BLaER1 treated with 17β-estradiol and CSF1 and Interleukin-3, amounts not matched to agents 10 nM and 100 nM (cell line): ENCODE data around the gene CPTP.

Experiments
- H3K27ac ChIP-seq, 11 experiments: shearing (Covaris generic); formaldehyde crosslinking; 2 replicates each; pipeline ENCODE4 v1.8.1; 2022
- H3K27me3 ChIP-seq, 11 experiments: shearing (Covaris generic); formaldehyde crosslinking; 2 replicates each; pipeline ENCODE4 v1.8.1; 2022
- H3K36me3 ChIP-seq, 11 experiments: shearing (Covaris generic); formaldehyde crosslinking; 2 replicates each; pipeline ENCODE4 v1.8.1; 2022
- H3K4me1 ChIP-seq, 10 experiments: shearing (Covaris generic); formaldehyde crosslinking; 2 replicates each; pipeline ENCODE4 v1.8.1; 2022
- H3K4me2 ChIP-seq, 11 experiments: shearing (Covaris generic); formaldehyde crosslinking; 2 replicates each; pipeline ENCODE4 v1.8.1; 2022
- H3K4me3 ChIP-seq, 10 experiments: shearing (Covaris generic); formaldehyde crosslinking; 2 replicates each; pipeline ENCODE4 v1.8.1; 2022
- H3K9ac ChIP-seq, 11 experiments: shearing (Covaris generic); formaldehyde crosslinking; 2 replicates each; pipeline ENCODE4 v1.8.1; 2022
- H3K9me3 ChIP-seq, 11 experiments: shearing (Covaris generic); formaldehyde crosslinking; replicated peaks in 1 of 11; 2 replicates each; pipeline ENCODE4 v1.8.1; 2022
- H4K20me1 ChIP-seq, 11 experiments: shearing (Covaris generic); formaldehyde crosslinking; 2 replicates each; pipeline ENCODE4 v1.8.1; 2022
- Cebpa-rat ChIP-seq, 11 experiments: shearing (Covaris generic); IDR thresholded peaks; 2 replicates each; pipeline ENCODE4 v1.8.1; 2022

Gene CPTP

DNA sequence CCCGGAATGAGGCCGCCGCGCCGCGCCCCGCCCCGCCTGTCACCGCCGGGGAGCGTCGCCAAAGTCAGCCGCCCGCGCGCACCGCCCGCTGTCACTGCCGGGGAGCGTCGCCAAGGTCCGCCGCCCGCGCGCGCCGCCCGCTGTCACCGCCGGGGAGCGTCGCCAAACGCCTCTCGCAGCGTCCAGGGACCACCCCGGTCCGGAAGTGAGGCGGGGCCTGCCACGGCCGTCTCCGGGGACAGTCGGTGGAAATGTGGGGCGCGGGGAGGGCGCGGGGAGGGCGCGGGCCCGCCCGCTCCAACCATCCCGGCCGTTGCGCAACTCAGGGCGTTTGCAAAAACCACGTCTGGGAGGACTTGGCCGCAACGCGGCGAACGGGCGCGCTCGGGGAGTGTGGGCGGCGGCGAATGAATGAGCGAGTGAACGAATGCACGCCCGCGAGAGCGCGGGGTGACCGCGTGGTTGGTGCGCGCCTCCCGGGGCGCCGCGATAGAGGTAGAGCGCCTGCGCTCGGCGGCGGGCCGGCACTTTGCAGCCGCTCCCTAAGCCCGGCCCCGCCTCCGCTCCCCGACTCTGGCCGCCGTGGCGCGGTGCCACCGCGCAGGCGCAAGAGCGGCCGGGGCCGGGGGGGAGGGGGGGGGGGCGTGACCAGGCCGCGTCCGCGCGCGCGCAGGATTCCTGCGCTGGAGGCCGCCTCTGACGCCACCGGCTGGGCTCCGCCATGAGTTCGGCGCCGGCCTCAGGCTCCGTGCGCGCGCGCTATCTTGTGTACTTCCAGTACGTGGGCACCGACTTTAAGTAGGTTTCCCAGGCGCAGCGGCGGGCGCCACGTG, 16.5 kb upstream of the CPTP start, which contains the start of the genes ACAP3 and PUSL1:
ACAP3 (minus strand) TSS at position 8 of the 833 bp plus-strand sequence. CDS start 115 bp downstream, outside the sequence.
PUSL1 (plus strand) TSS at position 675 of the 833 bp plus-strand sequence; CDS start at position 722, 47 bp downstream.
- peaks cover 50 to 57% (median 55%) of the 10 kb centered on the region in 10 experiments for H3K4me1 ChIP-seq
- H3K27ac ChIP-seq = peak within 1 kb of the TSS; percentile 82 to 91 (median 88)
- H3K4me3 ChIP-seq = peak within 1 kb of the TSS; percentile 85 to 99 (median 90)
- H3K27me3 ChIP-seq = no peaks in the 10 kb centered on the region
- H3K9ac ChIP-seq = peak within 1 kb of the TSS; percentile 84 to 97 (median 91)
- peak; percentile 54 to 100 (median 95); a peak in 20 of 22 replicates for TF ChIP-seq Cebpa-rat (IDR thresholded peaks at IDR 0.05)
- no peaks in the 10 kb centered on the region for H3K9me3 ChIP-seq
- peaks cover 24 to 39% (median 34%) of the 10 kb centered on the region in 11 experiments; a peak in 21 of 22 replicates for H3K36me3 ChIP-seq
- peak within 1 kb of the TSS; percentile 97 to 100 (median 99) for H3K4me2 ChIP-seq
- H4K20me1 ChIP-seq = peaks cover 5 to 88% (median 79%) of the 10 kb centered on the region in 11 experiments; a peak in 20 of 22 replicates

DNA sequence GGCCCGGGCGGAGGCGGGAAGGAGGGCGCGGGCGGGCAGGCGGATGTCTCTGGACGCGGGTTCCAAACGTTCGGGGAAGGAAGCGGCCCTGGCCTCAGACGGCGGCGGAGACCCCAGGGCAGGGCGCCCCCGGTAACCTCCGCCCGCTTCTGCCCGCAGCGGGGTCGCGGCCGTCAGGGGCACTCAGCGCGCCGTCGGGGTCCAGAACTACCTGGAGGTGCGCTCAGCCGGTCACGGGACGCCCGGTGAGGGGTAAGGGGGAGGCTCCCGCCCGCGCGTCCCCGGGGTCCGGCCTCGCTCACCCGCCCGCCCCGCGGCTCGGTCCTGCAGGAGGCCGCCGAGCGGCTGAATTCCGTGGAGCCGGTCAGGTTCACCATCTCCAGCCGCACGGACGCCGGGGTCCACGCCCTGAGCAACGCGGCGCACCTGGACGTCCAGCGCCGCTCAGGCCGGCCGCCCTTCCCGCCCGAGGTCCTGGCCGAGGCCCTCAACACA, 15.8 kb upstream of the CPTP start:
- Histone ChIP-seq H4K20me1 (peaks cover 11 to 88% (median 79%) of the 10 kb centered on the region in 11 experiments; a peak in 21 of 22 replicates), H3K9ac (peak overlapping the region; percentile 84 to 97 (median 91)), H3K4me3 (peak overlapping the region; percentile 85 to 99 (median 90)), H3K9me3 (no peaks in the 10 kb centered on the region), H3K4me2 (peak overlapping the region; percentile 97 to 100 (median 98)), H3K27ac (peak overlapping the region; percentile 67 to 91 (median 88); a peak in 21 of 22 replicates), H3K36me3 (peaks cover 30 to 45% (median 41%) of the 10 kb centered on the region in 11 experiments), H3K4me1 (peaks cover 45 to 51% (median 49%) of the 10 kb centered on the region in 10 experiments), H3K27me3 (no peaks in the 10 kb centered on the region)
- TF ChIP-seq Cebpa-rat (IDR thresholded peaks at IDR 0.05) = no peak

DNA sequence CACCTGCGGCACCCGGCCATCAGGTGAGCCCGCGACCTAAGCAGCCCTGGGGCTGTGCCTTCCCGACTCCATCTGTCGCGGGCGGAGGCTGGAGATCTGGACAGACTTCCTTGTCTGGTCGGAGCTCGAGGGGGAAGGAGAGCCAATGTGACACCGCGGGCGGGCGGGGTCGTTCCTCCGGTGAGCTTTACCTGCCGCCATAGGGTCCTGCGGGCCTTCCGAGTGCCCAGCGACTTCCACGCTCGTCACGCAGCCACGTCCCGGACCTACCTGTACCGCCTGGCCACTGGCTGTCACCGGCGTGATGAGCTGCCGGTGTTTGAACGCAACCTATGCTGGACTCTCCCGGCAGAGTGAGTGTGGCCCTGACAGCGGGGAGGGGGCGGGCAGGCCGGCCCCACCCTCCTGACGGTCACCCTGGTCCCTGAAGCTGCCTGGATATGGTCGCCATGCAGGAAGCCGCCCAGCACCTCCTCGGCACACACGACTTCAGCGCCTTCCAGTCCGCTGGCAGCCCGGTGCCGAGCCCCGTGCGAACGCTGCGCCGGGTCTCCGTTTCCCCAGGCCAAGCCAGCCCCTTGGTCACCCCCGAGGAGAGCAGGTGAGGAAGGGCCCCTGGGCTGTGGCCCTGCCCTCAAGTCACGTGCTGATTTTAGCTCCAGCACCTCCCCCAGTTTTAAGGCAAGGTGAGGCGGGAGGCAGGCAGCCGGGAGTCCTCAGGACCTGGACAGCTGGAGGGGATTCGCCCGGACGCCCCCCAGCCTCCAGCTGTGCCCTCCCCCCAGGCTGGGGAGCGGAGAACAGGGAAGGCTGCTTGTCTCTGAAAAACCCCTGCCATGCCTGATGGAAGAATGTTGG, 15.1 kb upstream of the CPTP start:
- no peak for TF ChIP-seq Cebpa-rat (IDR thresholded peaks at IDR 0.05)
- Histone ChIP-seq H3K9ac (peak overlapping the region; percentile 84 to 97 (median 91)), H3K27ac (peak overlapping the region; percentile 67 to 91 (median 88); a peak in 20 of 22 replicates), H3K36me3 (peaks cover 37 to 52% (median 48%) of the 10 kb centered on the region in 11 experiments), H3K4me3 (peak overlapping the region; percentile 85 to 99 (median 90)), H4K20me1 (peaks cover 16 to 88% (median 79%) of the 10 kb centered on the region in 11 experiments; a peak in 21 of 22 replicates), H3K27me3 (no peaks in the 10 kb centered on the region), H3K9me3 (no peaks in the 10 kb centered on the region), H3K4me1 (peaks cover 38 to 44% (median 42%) of the 10 kb centered on the region in 10 experiments), H3K4me2 (peak overlapping the region; percentile 97 to 100 (median 98))

DNA sequence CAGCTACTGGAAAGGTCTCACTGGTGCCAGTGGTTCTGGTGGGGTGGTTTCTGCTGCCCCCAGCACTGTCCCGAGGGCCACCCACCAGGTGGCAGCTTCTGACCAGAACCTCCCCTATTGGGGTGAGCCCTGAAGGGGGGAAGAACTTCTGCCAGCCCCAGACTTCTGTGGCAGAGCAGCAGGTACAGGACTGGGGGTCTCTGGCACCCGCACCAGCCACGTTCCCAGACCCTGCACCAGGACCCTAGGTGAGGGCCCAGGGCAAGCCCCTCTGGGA, 14.6 kb upstream of the CPTP start:
- no peaks in the 10 kb centered on the region for H3K9me3 ChIP-seq
- peak overlapping the region in 8 of 10 experiments; percentile 85 to 99 (median 93); a peak in 15 of 20 replicates for H3K4me3 ChIP-seq
- peaks cover 16 to 88% (median 79%) of the 10 kb centered on the region in 11 experiments; a peak in 21 of 22 replicates for H4K20me1 ChIP-seq
- H3K27me3 ChIP-seq = no peaks in the 10 kb centered on the region
- H3K27ac ChIP-seq = no peak overlapping the region
- TF ChIP-seq Cebpa-rat (IDR thresholded peaks at IDR 0.05) = no peak
- H3K4me2 ChIP-seq = peak overlapping the region; percentile 97 to 100 (median 98); a peak in 21 of 22 replicates
- H3K9ac ChIP-seq = peak overlapping the region in 10 of 11 experiments; percentile 84 to 97 (median 91); a peak in 17 of 22 replicates
- H3K4me1 ChIP-seq = peaks cover 32 to 39% (median 37%) of the 10 kb centered on the region in 10 experiments
- H3K36me3 ChIP-seq = peaks cover 43 to 58% (median 53%) of the 10 kb centered on the region in 11 experiments

DNA sequence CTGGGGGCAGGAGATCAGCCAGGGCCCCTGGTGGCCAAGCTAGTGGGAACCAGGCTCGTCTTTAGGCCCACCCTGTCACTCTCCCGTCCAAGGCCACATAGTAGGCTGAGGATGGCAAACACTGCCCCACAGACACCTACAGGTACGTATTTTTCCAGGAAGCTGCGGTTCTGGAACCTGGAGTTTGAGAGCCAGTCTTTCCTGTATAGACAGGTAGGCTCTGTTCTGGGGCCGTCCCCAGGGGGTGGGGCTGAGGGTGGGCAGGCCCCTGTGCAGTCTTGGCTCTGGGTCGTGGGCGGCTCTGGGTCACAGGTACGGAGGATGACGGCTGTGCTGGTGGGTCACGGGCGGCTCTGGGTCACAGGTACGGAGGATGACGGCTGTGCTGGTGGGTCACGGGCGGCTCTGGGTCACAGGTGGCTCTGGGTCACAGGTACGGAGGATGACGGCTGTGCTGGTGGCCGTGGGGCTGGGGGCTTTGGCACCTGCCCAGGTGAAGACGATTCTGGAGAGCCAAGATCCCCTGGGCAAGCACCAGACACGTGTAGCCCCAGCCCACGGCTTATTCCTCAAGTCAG, 14.0 kb upstream of the CPTP start:
- Histone ChIP-seq H3K27ac (no peak overlapping the region), H3K36me3 (peaks cover 44 to 62% (median 57%) of the 10 kb centered on the region in 11 experiments), H3K27me3 (no peaks in the 10 kb centered on the region), H3K9ac (peak overlapping the region in 10 of 11 experiments; percentile 84 to 97 (median 91); a peak in 15 of 22 replicates), H4K20me1 (peaks cover 16 to 86% (median 77%) of the 10 kb centered on the region in 11 experiments; a peak in 21 of 22 replicates), H3K4me3 (peak overlapping the region in 6 of 10 experiments; percentile 85 to 99 (median 94); a peak in 9 of 20 replicates), H3K4me2 (peak overlapping the region; percentile 97 to 100 (median 98); a peak in 20 of 22 replicates), H3K4me1 (peaks cover 27 to 34% (median 31%) of the 10 kb centered on the region in 10 experiments), H3K9me3 (no peaks in the 10 kb centered on the region)
- TF ChIP-seq Cebpa-rat (IDR thresholded peaks at IDR 0.05) = no peak

DNA sequence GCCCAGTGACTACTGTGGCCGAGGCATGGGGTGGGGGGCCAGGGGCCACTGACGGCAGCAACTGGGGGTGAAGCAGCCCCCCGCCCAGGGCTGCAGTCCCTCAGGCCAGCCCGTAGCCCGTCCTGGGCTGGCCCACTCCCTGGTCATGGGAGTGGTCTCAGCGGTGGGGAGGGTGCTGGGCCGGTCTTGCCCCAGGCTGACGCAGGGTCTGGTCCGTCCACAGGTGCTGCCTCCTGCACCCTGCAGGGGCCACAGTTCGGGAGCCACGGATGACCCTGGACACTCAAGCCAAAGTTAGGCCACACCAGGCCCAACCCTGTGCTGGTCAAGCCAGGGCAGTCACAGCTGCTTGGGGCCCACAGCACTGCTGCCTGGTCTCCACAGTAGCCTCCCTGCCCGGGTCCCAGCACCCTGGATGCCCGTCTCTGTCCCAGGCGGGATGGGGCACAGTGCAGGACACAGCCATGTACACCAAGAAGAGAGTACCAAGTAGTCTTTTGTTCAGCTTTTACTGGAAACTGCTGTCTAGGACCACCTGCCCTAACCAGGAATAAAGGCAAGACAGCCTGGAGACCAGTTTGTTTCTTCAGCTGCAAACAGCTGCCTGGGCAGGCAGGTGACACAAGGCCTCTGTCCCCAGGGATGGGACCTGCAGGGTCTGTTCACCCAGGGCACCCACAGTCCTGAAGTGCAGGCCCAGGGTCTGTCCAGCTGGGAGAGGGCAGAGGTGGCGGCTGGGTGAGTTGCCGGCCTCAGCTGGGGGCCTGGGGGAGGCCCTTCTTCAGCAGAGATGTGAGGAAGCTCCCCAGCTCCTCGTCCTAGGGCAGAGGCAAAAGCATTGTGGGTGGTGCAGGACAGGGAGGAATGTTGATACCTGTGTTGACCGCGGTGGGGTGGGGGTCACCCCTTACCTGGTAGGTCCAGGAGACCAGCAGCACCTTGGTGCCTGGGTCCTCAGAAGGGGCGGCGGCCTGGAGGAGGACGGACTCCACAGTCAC, 13.2 kb upstream of the CPTP start:
- Histone ChIP-seq H3K4me2 (no peak overlapping the region), H3K9ac (peak overlapping the region in 5 of 11 experiments; percentile 16 to 85 (median 23); a peak in 6 of 22 replicates), H3K27me3 (no peaks in the 10 kb centered on the region), H3K4me3 (no peak overlapping the region), H4K20me1 (peaks cover 21 to 85% (median 75%) of the 10 kb centered on the region in 11 experiments; a peak in 21 of 22 replicates), H3K4me1 (peaks cover 19 to 25% (median 23%) of the 10 kb centered on the region in 10 experiments), H3K9me3 (no peaks in the 10 kb centered on the region), H3K36me3 (peaks cover 50 to 68% (median 64%) of the 10 kb centered on the region in 11 experiments), H3K27ac (no peak overlapping the region)
- no peak for TF ChIP-seq Cebpa-rat (IDR thresholded peaks at IDR 0.05)
